Measurements from ENCODE around the gene KRTAP12-2. TPM values are rescaled to one million over a fixed set of nuclear protein-coding genes. Genes with fewer than 3 reads are reported as not detected.

KRTAP12-2 gene
- total RNA-seq, 4 donors from 2014 or later, result not detected

- TF ChIP-seq CTCF (IDR thresholded peaks at IDR 0.05), result no peak
- TF ChIP-seq POLR2A (IDR thresholded peaks at IDR 0.05), result no peak
- Histone ChIP-seq H3K27ac (no peak overlapping the region), H3K36me3 (no peaks in the 10 kb centered on the region), H3K27me3 (peaks cover 0 to 64% (median 0%) of the 10 kb centered on the region in 4 donors), H3K4me1 (no peaks in the 10 kb centered on the region), H3K4me3 (no peak overlapping the region), H3K9me3 (peaks cover 0 to 10% (median 0%) of the 10 kb centered on the region in 3 donors)
- DNase-seq, result no peak
- WGBS, 2 donors, result 35 to 43% methylated on average over 4 to 15 of the region's 16 CpGs
- intact Hi-C loops (cut with DNase I), result no loop called here
Measured at GRCh38 chr21:44616591-44616926, 50.2 kb downstream of the KRTAP12-2 start.

Small RNA genes lying within 50 kb of the gene (small RNA-seq; reads per million reads assigned to genes)
- 0 reads per million in 4 donors for gene KRTAP12-6P

Other genes starting within 250 kb of the KRTAP12-2 start
- gene LRRC3, start 211.4 kb downstream of the KRTAP12-2 start, total RNA-seq, result 1 to 10 TPM in 2 of 4 donors, under 1 TPM in 2; 0.57 to 2.9 (median 1.1) TPM
- not detected for gene KRTAP10-1, start 126.7 kb downstream of the KRTAP12-2 start, total RNA-seq
- gene KRTAP10-2, start 115.4 kb downstream of the KRTAP12-2 start, total RNA-seq, result not detected
- not detected for gene KRTAP10-3, start 108.1 kb downstream of the KRTAP12-2 start, total RNA-seq
- gene KRTAP10-4, start 93.2 kb downstream of the KRTAP12-2 start, total RNA-seq, result not detected
- gene KRTAP10-5, start 86.3 kb downstream of the KRTAP12-2 start, total RNA-seq, result not detected
- not detected for gene KRTAP10-6, start 74.4 kb downstream of the KRTAP12-2 start, total RNA-seq
- gene KRTAP10-7, start 66.3 kb downstream of the KRTAP12-2 start, total RNA-seq, result not detected
- not detected for gene KRTAP10-8, start 54.8 kb downstream of the KRTAP12-2 start, total RNA-seq
- not detected for gene KRTAP10-9, start 39.8 kb downstream of the KRTAP12-2 start, total RNA-seq
- gene KRTAP10-10, start 29.6 kb downstream of the KRTAP12-2 start, total RNA-seq, result not detected
- gene KRTAP10-11, start 20.5 kb downstream of the KRTAP12-2 start, total RNA-seq, result not detected
- gene KRTAP12-4, start 12.3 kb downstream of the KRTAP12-2 start, total RNA-seq, result not detected
- gene KRTAP12-3, start 9.0 kb downstream of the KRTAP12-2 start, total RNA-seq, result not detected
- gene KRTAP12-1, start 15.2 kb upstream of the KRTAP12-2 start, total RNA-seq, result not detected
- gene KRTAP10-12, start 30.2 kb upstream of the KRTAP12-2 start, total RNA-seq, result not detected
- gene TSPEAR, start 44.6 kb upstream of the KRTAP12-2 start, total RNA-seq, result not detected
- 10 to 100 TPM; 27.9 to 70.0 (median 51.1) TPM for gene UBE2G2, start 134.9 kb upstream of the KRTAP12-2 start, total RNA-seq
- gene SUMO3, start 151.1 kb upstream of the KRTAP12-2 start, total RNA-seq, result 10 to 100 TPM; 22.9 to 55.0 (median 46.5) TPM
- gene PTTG1IP, start 206.8 kb upstream of the KRTAP12-2 start, total RNA-seq, result 100 to 1,000 TPM in 3 of 4 donors, 10 to 100 TPM in 1; 83.1 to 132 (median 114) TPM

Data from esophagus squamous epithelium (tissue), 5 donors.